ENCODE data around the gene BBS4.

- TF ChIP-seq CTCF (IDR thresholded peaks at IDR 0.05; ENCODE audit: extremely low read depth in 1 of 2, insufficient read depth in 1 of 2, low read depth in 1 of 2, low read length in 2 of 2) (no peak), POLR2AphosphoS5 (IDR thresholded peaks at IDR 0.05; ENCODE audit: insufficient read depth, low read depth, low read length) (no peak), POLR2A (IDR thresholded peaks at IDR 0.05; ENCODE audit: low read depth, low read length) (no peak)
These were observed 49.1 kb downstream of the BBS4 start for GRCh38 chr15:72735111-72735510.
